ENCODE data around the gene DMRT2. TPM values are rescaled to one million over a fixed set of nuclear protein-coding genes. Genes with fewer than 3 reads are reported as not detected.
A peak's percentile ranks its signal among the peaks of the same experiment; 100 is the strongest.

Gene DMRT2
- total and polyA plus RNA-seq, 5 donors from 2014 or later: not detected

DNA sequence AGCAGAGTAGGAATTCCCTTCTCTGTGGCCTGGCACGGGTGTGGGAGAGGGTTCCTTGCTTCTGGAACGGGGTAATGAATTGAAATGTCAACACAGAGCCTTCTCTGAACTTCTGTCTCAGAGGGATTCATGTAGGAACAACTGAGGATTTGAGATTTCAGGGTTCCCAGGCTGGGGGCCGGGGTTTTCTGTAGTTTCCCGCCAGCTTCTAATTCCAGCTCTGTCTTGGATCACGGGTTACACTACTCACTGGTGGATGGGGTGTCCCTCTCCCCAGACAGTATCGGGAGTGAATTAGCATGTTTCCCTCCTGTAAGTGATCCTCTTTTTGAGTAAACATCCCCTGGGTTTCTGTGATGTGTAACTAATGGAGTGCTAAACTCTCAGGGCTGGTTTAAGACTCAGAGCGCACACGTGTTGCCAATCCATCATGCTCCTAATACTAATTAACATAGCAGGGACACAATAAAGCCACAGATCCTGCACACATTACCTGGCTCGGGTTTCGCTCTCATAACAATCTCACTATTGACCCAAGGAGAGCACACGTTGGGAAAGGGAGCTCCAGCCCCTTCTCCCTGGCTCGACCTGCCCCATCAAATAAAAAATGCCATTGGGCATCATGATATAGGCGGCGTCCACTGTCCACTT lies 18.1 kb upstream of the DMRT2 start:
- Mint-ChIP-seq H3K36me3 (peaks cover 3% of the 10 kb centered on the region), H3K9me3 (peaks cover 0 to 3% (median 0%) of the 10 kb centered on the region in 7 donors), H3K27me3 (peaks cover 24% of the 10 kb centered on the region), H3K27ac (no peak overlapping the region), H3K4me3 (no peak overlapping the region), H3K4me1 (no peaks in the 10 kb centered on the region)
- DNase-seq (no peak), ATAC-seq (ENCODE audit: low read depth in 2 of 2) (no peak)
- Histone ChIP-seq H3K27ac (ENCODE audit: insufficient read depth, low read length, poor library complexity, severe bottlenecking) (no peak overlapping the region), H3K9me3 (ENCODE audit: control insufficient read depth in 2 of 2, low read length in 2 of 2) (no peaks in the 10 kb centered on the region), H3K4me3 (ENCODE audit: low read depth, low read length) (no peak overlapping the region), H3K36me3 (ENCODE audit: control insufficient read depth, insufficient read depth, low read length) (no peaks in the 10 kb centered on the region), H3K4me1 (ENCODE audit: control insufficient read depth, insufficient read depth, low read length, poor library complexity, severe bottlenecking) (no peaks in the 10 kb centered on the region), H3K27me3 (ENCODE audit: control insufficient read depth, insufficient read depth, low read length) (peaks cover 1% of the 10 kb centered on the region)

GRCh38 chr9:1034271-1034670 lies 15.9 kb upstream of the DMRT2 start:
- no peaks in the 10 kb centered on the region for H3K9me3 ChIP-seq (ENCODE audit: control insufficient read depth in 2 of 2, low read length in 2 of 2)
- no peak overlapping the region for H3K27ac ChIP-seq (ENCODE audit: insufficient read depth, low read length, poor library complexity, severe bottlenecking)
- H3K4me1 ChIP-seq (ENCODE audit: control insufficient read depth, insufficient read depth, low read length, poor library complexity, severe bottlenecking): no peaks in the 10 kb centered on the region
- Mint-ChIP-seq H3K4me3 (no peak overlapping the region), H3K27me3 (peaks cover 29% of the 10 kb centered on the region), H3K27ac (no peak overlapping the region), H3K36me3 (no peaks in the 10 kb centered on the region), H3K4me1 (no peaks in the 10 kb centered on the region), H3K9me3 (peaks cover 0 to 3% (median 0%) of the 10 kb centered on the region in 7 donors)
- no peak for DNase-seq
- H3K36me3 ChIP-seq (ENCODE audit: control insufficient read depth, insufficient read depth, low read length): no peaks in the 10 kb centered on the region
- H3K27me3 ChIP-seq (ENCODE audit: control insufficient read depth, insufficient read depth, low read length): peaks cover 7% of the 10 kb centered on the region
- H3K4me3 ChIP-seq (ENCODE audit: low read depth, low read length): no peak overlapping the region
- ATAC-seq (ENCODE audit: low read depth in 2 of 2): no peak

DNA sequence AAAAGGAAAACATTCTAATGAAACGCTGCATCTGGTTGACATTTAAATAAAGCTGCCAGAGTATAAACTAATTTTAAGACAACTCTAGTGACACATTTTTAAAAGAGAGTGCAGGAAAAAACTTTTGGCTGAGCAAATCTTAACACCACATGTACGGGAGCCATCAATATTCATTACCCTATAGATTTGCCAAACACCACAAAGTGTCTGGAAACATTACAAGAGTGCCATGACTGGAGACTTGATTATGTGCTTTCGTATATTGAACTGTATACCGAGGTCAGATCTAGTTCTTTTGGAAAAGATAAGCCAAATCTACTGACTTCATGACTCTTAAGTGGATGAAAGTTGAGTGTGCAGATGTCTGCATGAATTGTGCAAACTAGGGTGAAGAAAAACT lies 10.6 kb upstream of the DMRT2 start:
- H3K36me3 Mint-ChIP-seq: no peaks in the 10 kb centered on the region
- peaks cover 30% of the 10 kb centered on the region for H3K27me3 ChIP-seq (ENCODE audit: control insufficient read depth, insufficient read depth, low read length)
- peaks cover 0 to 5% (median 0%) of the 10 kb centered on the region in 7 donors for H3K9me3 Mint-ChIP-seq
- no peak overlapping the region for H3K27ac ChIP-seq (ENCODE audit: insufficient read depth, low read length, poor library complexity, severe bottlenecking)
- H3K36me3 ChIP-seq (ENCODE audit: control insufficient read depth, insufficient read depth, low read length): no peaks in the 10 kb centered on the region
- no peaks in the 10 kb centered on the region for H3K9me3 ChIP-seq (ENCODE audit: control insufficient read depth in 2 of 2, low read length in 2 of 2)
- H3K4me3 ChIP-seq (ENCODE audit: low read depth, low read length): no peak overlapping the region
- H3K27me3 Mint-ChIP-seq: peaks cover 60% of the 10 kb centered on the region
- H3K4me1 ChIP-seq (ENCODE audit: control insufficient read depth, insufficient read depth, low read length, poor library complexity, severe bottlenecking): peaks cover 3% of the 10 kb centered on the region
- H3K4me3 Mint-ChIP-seq: no peak overlapping the region
- ATAC-seq (ENCODE audit: low read depth in 2 of 2) (no peak), DNase-seq (no peak)
- peaks cover 0 to 7% (median 0%) of the 10 kb centered on the region in 4 donors for H3K4me1 Mint-ChIP-seq
- H3K27ac Mint-ChIP-seq: no peak overlapping the region

- H3K27ac ChIP-seq (ENCODE audit: insufficient read depth, low read length, poor library complexity, severe bottlenecking): no peak overlapping the region
- Mint-ChIP-seq H3K9me3 (peaks cover 0 to 10% (median 0%) of the 10 kb centered on the region in 7 donors), H3K27ac (no peak overlapping the region), H3K4me1 (peaks cover 0 to 22% (median 5%) of the 10 kb centered on the region in 4 donors), H3K36me3 (no peaks in the 10 kb centered on the region), H3K27me3 (peaks cover 86% of the 10 kb centered on the region), H3K4me3 (peak overlapping the region in 1 of 4 donors; percentile 41)
- no peaks in the 10 kb centered on the region for H3K9me3 ChIP-seq (ENCODE audit: control insufficient read depth in 2 of 2, low read length in 2 of 2)
- H3K36me3 ChIP-seq (ENCODE audit: control insufficient read depth, insufficient read depth, low read length): no peaks in the 10 kb centered on the region
- H3K27me3 ChIP-seq (ENCODE audit: control insufficient read depth, insufficient read depth, low read length): peaks cover 41% of the 10 kb centered on the region
- no peak overlapping the region for H3K4me3 ChIP-seq (ENCODE audit: low read depth, low read length)
- H3K4me1 ChIP-seq (ENCODE audit: control insufficient read depth, insufficient read depth, low read length, poor library complexity, severe bottlenecking): peaks cover 14% of the 10 kb centered on the region
- DNase-seq (peak in 1 of 3 donors; percentile 42), ATAC-seq (ENCODE audit: low read depth in 2 of 2) (peak in 1 of 2 donors; percentile 34)
Observed at GRCh38 chr9:1042466-1042865, 7.7 kb upstream of the DMRT2 start.

DNA sequence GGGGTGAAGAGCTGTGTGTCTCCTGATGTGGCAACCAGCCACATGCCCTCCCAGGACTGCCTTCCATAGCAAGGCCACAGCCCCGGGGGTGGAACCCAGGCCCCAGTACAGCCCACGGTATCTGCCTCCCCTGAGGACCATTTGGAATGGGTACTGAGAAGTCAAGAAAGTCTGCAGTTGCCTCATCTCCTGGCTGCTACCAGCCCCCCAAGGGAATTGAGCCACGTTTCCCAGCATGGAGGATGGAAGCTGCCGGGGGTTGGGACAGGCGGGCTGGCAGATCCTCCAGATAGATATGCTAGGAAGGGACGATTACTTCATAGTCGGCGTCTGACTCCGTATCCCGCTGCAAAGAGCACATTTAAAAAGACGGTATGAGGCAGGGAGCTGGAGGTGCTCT lies 5.5 kb upstream of the DMRT2 start:
- Mint-ChIP-seq H3K4me1 (peaks cover 14 to 43% (median 18%) of the 10 kb centered on the region in 4 donors), H3K9me3 (peaks cover 0 to 13% (median 4%) of the 10 kb centered on the region in 7 donors), H3K27me3 (peaks cover 95% of the 10 kb centered on the region), H3K27ac (no peak overlapping the region), H3K36me3 (no peaks in the 10 kb centered on the region), H3K4me3 (peak overlapping the region in 1 of 4 donors; percentile 46)
- DNase-seq: no peak
- Histone ChIP-seq H3K27ac (ENCODE audit: insufficient read depth, low read length, poor library complexity, severe bottlenecking) (no peak overlapping the region), H3K27me3 (ENCODE audit: control insufficient read depth, insufficient read depth, low read length) (peaks cover 56% of the 10 kb centered on the region), H3K4me3 (ENCODE audit: low read depth, low read length) (no peak overlapping the region), H3K9me3 (ENCODE audit: control insufficient read depth in 2 of 2, low read length in 2 of 2) (peaks cover 0 to 4% of the 10 kb centered on the region in 2 experiments), H3K36me3 (ENCODE audit: control insufficient read depth, insufficient read depth, low read length) (no peaks in the 10 kb centered on the region), H3K4me1 (ENCODE audit: control insufficient read depth, insufficient read depth, low read length, poor library complexity, severe bottlenecking) (peaks cover 31% of the 10 kb centered on the region)
- ATAC-seq (ENCODE audit: low read depth in 2 of 2): no peak

DNA sequence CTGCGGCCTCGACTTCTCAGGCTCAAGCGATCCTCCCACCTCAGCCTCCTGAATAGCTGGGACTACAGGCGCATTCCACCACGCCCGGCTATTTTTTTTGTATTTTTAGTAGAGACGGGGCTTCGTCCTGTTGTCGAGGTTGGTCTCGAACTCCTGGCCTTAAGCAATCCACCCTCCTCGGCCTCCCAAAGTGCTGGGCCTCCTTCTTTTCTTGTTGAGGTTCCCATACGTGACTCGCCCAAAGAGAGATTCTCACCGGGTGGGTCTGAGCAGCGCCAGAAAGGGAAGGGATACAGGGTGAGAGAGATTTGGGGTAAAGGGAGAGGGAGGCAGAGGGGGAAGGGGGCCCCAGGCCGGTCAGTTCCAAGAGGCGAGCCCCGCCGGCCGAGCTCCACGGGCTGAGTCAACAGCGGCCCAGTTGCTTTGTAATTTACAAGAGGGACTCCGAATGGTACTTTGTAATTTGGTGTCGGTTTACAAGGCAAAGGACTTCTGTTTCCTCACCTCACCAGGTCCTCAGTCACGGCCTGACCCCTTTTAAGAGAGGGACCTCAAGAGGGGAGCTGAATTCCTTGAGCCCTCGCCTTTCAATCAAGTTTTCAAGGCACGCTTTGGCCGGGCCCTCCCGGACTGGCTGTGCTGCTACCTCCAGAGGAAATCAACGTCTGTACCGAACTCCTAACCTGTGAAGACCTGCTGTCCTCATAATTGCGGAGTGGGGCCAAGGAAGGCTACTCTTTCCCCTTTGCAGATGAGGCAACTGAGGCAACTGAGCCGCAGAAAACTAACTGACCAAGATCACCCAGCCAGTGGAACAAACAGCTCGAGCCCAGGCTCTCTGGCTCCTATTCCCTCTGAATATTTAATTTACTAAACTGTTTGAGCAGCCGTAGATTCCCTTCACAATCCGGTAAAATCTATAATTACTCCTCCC lies 3.3 kb upstream of the DMRT2 start:
- Mint-ChIP-seq H3K9me3 (peaks cover 0 to 17% (median 4%) of the 10 kb centered on the region in 7 donors), H3K4me1 (peaks cover 15 to 56% (median 27%) of the 10 kb centered on the region in 4 donors), H3K27ac (no peak overlapping the region), H3K27me3 (peaks cover 91% of the 10 kb centered on the region), H3K36me3 (no peaks in the 10 kb centered on the region), H3K4me3 (peak overlapping the region; percentile 82 to 90 (median 87))
- peaks cover 46% of the 10 kb centered on the region for H3K4me1 ChIP-seq (ENCODE audit: control insufficient read depth, insufficient read depth, low read length, poor library complexity, severe bottlenecking)
- H3K9me3 ChIP-seq (ENCODE audit: control insufficient read depth in 2 of 2, low read length in 2 of 2): peaks cover 0 to 4% of the 10 kb centered on the region in 2 experiments
- H3K27me3 ChIP-seq (ENCODE audit: control insufficient read depth, insufficient read depth, low read length): peaks cover 52% of the 10 kb centered on the region
- no peak overlapping the region for H3K27ac ChIP-seq (ENCODE audit: insufficient read depth, low read length, poor library complexity, severe bottlenecking)
- H3K4me3 ChIP-seq (ENCODE audit: low read depth, low read length): peak overlapping the region; percentile 86
- no peak for ATAC-seq (ENCODE audit: low read depth in 2 of 2)
- DNase-seq: no peak
- H3K36me3 ChIP-seq (ENCODE audit: control insufficient read depth, insufficient read depth, low read length): no peaks in the 10 kb centered on the region

- H3K36me3 ChIP-seq (ENCODE audit: control insufficient read depth, insufficient read depth, low read length): no peaks in the 10 kb centered on the region
- Mint-ChIP-seq H3K4me1 (peaks cover 15 to 62% (median 28%) of the 10 kb centered on the region in 4 donors), H3K9me3 (peaks cover 0 to 17% (median 4%) of the 10 kb centered on the region in 7 donors), H3K4me3 (peak overlapping the region; percentile 82 to 90 (median 87)), H3K36me3 (no peaks in the 10 kb centered on the region), H3K27me3 (peaks cover 93% of the 10 kb centered on the region), H3K27ac (peak overlapping the region in 1 of 3 donors; percentile 2)
- DNase-seq (peak in 1 of 3 donors; percentile 45), ATAC-seq (ENCODE audit: low read depth in 2 of 2) (no peak)
- peak overlapping the region; percentile 86 for H3K4me3 ChIP-seq (ENCODE audit: low read depth, low read length)
- peaks cover 52% of the 10 kb centered on the region for H3K27me3 ChIP-seq (ENCODE audit: control insufficient read depth, insufficient read depth, low read length)
- H3K9me3 ChIP-seq (ENCODE audit: control insufficient read depth in 2 of 2, low read length in 2 of 2): peaks cover 0 to 4% of the 10 kb centered on the region in 2 experiments
- peaks cover 51% of the 10 kb centered on the region for H3K4me1 ChIP-seq (ENCODE audit: control insufficient read depth, insufficient read depth, low read length, poor library complexity, severe bottlenecking)
- H3K27ac ChIP-seq (ENCODE audit: insufficient read depth, low read length, poor library complexity, severe bottlenecking): no peak overlapping the region
Observed at GRCh38 chr9:1047591-1048230, 2.4 kb upstream of the DMRT2 start.

Measured in CD4-positive, CD25-positive, alpha-beta regulatory T cell (primary cell).